Esophagus squamous epithelium (tissue), 4 donors: ENCODE data around the gene CLSTN2.

Experiments
- CTCF ChIP-seq, 6 experiments: fragments of 450-650 bp in 4 of 6; fragments of 200-600 bp in 2 of 6; sonication (generic) in 2 of 6; IDR thresholded peaks; one replicate each; pipeline ENCODE4 v1.5.1; 2016 to 2019; ENCODE audit warnings: antibody characterized with exemption in 6 of 6, mild to moderate bottlenecking in 4 of 6, moderate library complexity in 4 of 6
- POLR2A ChIP-seq, 4 donors: fragments of 450-650 bp; IDR thresholded peaks; one replicate each; pipeline ENCODE4 v1.6.1; 2017; ENCODE audit warnings: antibody characterized with exemption in 4 of 4, mild to moderate bottlenecking in 4 of 4, moderate library complexity in 3 of 4

DNA sequence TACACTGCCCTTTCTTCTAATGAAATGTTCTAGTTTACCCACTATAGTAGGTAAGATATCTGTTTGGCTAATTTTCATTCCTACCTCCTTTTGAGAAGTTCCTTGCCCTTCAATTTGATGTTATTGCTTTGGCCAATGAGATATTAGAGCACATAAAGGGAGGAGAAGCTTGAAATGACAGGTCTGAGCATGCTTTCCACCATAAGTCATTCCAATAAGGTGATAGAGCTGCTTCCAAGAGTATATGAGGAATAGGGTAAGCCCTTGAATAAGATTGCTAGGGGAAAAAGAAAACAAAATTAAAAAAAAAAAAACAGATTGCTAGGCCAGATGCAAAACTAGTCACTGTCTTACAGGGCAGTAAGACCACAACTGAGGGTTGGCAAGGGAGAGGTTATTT, 664.0 kb downstream of the CLSTN2 start:
- TF ChIP-seq POLR2A (IDR thresholded peaks at IDR 0.05) (no peak), CTCF (IDR thresholded peaks at IDR 0.05) (no peak)
